22Rv1 (cell line): Measurements from ENCODE around the gene MACF1.

Experiments
- ZFX ChIP-seq: fragments of 450-650 bp; IDR thresholded peaks from 2 replicates; pipeline ENCODE4 v1.6.1; 2017; ENCODE audit warnings: antibody characterized with exemption, borderline replicate concordance
- TF ChIP-seq, protein P1 (sequence below): fragments of 450-650 bp; IDR thresholded peaks from 2 replicates; pipeline ENCODE4 v1.5.1; 2017; ENCODE audit warnings: mild to moderate bottlenecking

DNA sequence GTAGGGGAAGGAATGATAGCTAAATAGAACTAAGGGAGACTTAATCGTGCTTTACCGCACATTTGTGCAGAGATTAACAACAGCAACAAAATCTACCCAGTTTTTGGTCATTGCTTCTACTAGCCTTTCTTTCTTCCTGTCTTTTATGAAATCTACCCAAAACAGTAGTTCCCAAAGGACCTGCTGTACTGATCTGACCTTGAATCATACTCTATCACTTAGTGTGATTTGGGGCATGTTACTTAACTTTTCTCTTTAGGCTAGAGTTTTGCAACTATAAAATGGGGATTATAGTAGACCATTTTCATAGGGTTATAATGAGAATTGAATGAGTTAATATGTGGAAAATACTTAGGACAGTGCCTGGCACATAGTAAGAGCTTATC, 30.5 kb upstream of the MACF1 start:
- TF ChIP-seq, protein P1, sequence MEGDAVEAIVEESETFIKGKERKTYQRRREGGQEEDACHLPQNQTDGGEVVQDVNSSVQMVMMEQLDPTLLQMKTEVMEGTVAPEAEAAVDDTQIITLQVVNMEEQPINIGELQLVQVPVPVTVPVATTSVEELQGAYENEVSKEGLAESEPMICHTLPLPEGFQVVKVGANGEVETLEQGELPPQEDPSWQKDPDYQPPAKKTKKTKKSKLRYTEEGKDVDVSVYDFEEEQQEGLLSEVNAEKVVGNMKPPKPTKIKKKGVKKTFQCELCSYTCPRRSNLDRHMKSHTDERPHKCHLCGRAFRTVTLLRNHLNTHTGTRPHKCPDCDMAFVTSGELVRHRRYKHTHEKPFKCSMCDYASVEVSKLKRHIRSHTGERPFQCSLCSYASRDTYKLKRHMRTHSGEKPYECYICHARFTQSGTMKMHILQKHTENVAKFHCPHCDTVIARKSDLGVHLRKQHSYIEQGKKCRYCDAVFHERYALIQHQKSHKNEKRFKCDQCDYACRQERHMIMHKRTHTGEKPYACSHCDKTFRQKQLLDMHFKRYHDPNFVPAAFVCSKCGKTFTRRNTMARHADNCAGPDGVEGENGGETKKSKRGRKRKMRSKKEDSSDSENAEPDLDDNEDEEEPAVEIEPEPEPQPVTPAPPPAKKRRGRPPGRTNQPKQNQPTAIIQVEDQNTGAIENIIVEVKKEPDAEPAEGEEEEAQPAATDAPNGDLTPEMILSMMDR: no peak
- no peak for TF ChIP-seq ZFX
